OCI-LY7 (cell line): Measurements from ENCODE around the gene FFAR2. TPM values are rescaled to one million over a fixed set of nuclear protein-coding genes. Genes with fewer than 3 reads are reported as not detected.

Source experiments
- BruUV-seq: library from RNA; stranded (reverse); fragments of 400-500 nt; replicated peaks from 2 replicates; lab custom pipeline; 2021; lab: Mats Ljungman, UMichigan
- CTCF ChIA-PET: fragments of 300-600 bp; sonication (Branson Sonifier 250); formaldehyde crosslinking; loops from one replicate; lab custom pipeline; 2022; ENCODE audit warnings: antibody characterized with exemption; ENCODE audit not compliant: unreplicated experiment; lab: Charles Lee
- POLR2A ChIA-PET: fragments of 300-600 bp; sonication (Branson Sonifier 250); formaldehyde crosslinking; loops from one replicate; lab custom pipeline; 2022; ENCODE audit warnings: antibody characterized with exemption; lab: Charles Lee
- DNase-seq: peaks from one replicate; pipeline ENCODE4 v3.0.0-alpha.2; 2015; ENCODE audit warnings: low spot score
- H2AFZ ChIP-seq: fragments of 200-600 bp; sonication (generic), shearing (Covaris generic); 2 replicates; pipeline ENCODE4 v1.6.1; 2014; ENCODE audit warnings: mild to moderate bottlenecking, antibody characterized with exemption, low read length, moderate library complexity
- H3K27ac ChIP-seq: fragments of 200-600 bp; sonication (generic); 2 replicates; pipeline ENCODE4 v1.5.1; 2014; ENCODE audit warnings: mixed run types, low read depth, mild to moderate bottlenecking, moderate library complexity, low read length, inconsistent platforms; ENCODE audit not compliant: poor library complexity, severe bottlenecking
- H3K36me3 ChIP-seq: fragments of 200-600 bp; sonication (generic); 2 replicates; pipeline ENCODE4 v1.6.1; 2014; ENCODE audit warnings: mild to moderate bottlenecking, antibody characterized with exemption, low read length, moderate library complexity, mixed read lengths; ENCODE audit not compliant: insufficient read depth
- H3K4me1 ChIP-seq: fragments of 200-600 bp; sonication (generic); 2 replicates; pipeline ENCODE4 v1.5.1; 2014; ENCODE audit warnings: mild to moderate bottlenecking, low read length; ENCODE audit not compliant: insufficient read depth, poor library complexity, severe bottlenecking
- H3K4me2 ChIP-seq: fragments of 200-600 bp; sonication (generic); 2 replicates; pipeline ENCODE4 v1.6.1; 2014; ENCODE audit warnings: mild to moderate bottlenecking, low read length
- H3K4me3 ChIP-seq: fragments of 200-600 bp; sonication (generic); 2 replicates; pipeline ENCODE4 v1.5.1; 2014; ENCODE audit warnings: mild to moderate bottlenecking, low read depth, low read length; ENCODE audit not compliant: poor library complexity, severe bottlenecking
- H3K79me2 ChIP-seq: fragments of 200-600 bp; sonication (generic); 2 replicates; pipeline ENCODE4 v1.6.1; 2016; ENCODE audit warnings: low read depth, mild to moderate bottlenecking, low read length, moderate library complexity, mixed read lengths; ENCODE audit not compliant: insufficient read depth
- H3K9me2 ChIP-seq: fragments of 200-600 bp; sonication (generic); 2 replicates; pipeline ENCODE4 v1.6.1; 2016; ENCODE audit warnings: mild to moderate bottlenecking, low read length, mixed read lengths; ENCODE audit not compliant: insufficient read depth
- H3K9me3 ChIP-seq: fragments of 200-600 bp; sonication (generic); 2 replicates; pipeline ENCODE4 v1.6.1; 2014; ENCODE audit warnings: mild to moderate bottlenecking, mixed run types, low read length, mixed read lengths
- H4K20me1 ChIP-seq: fragments of 200-600 bp; sonication (generic); 2 replicates; pipeline ENCODE4 v1.6.1; 2014; ENCODE audit warnings: mild to moderate bottlenecking, antibody characterized with exemption, low read length, moderate library complexity, mixed read lengths; ENCODE audit not compliant: insufficient read depth
- CTCF ChIP-seq: fragments of 200-600 bp; sonication (generic); conservative IDR thresholded peaks from 2 replicates; pipeline ENCODE4 v1.5.1; 2014; ENCODE audit warnings: mild to moderate bottlenecking, antibody characterized with exemption, low read length, moderate library complexity, mixed read lengths
- EZH2phosphoT487 ChIP-seq: fragments of 200-600 bp; sonication (generic); IDR thresholded peaks from 2 replicates; pipeline ENCODE4 v1.6.1; 2018; ENCODE audit warnings: low read depth, borderline replicate concordance, mild to moderate bottlenecking, mixed run types, antibody characterized with exemption, low read length, moderate library complexity, mixed read lengths
- intact Hi-C: fragments of 100-400 bp; cut with micrococcal nuclease; formaldehyde crosslinking; loops from one replicate; pipeline ENCODE4 v1.10.0; 2022; ENCODE audit not compliant: unreplicated experiment
- total RNA-seq, 2 experiments: library from RNA; depleted of rRNA in 1 of 2; stranded (reverse); fragments of >200 nt in 1 of 2; shearing (Covaris generic) in 1 of 2; gene quantifications; 2 replicates each; pipeline ENCODE4 v1.2.3, GENCODE V29; 2014 to 2022

Gene FFAR2
- total RNA-seq, 2 experiments from 2014 or later: not detected

GRCh38 chr19:35445826-35446593 is 2.0 kb upstream of the FFAR2 start:
- Histone ChIP-seq H3K9me3 (no peaks in the 10 kb centered on the region), H3K27ac (no peak overlapping the region), H3K9me2 (no peaks in the 10 kb centered on the region), H2AFZ (no peak overlapping the region), H3K4me2 (no peak overlapping the region), H3K79me2 (no peaks in the 10 kb centered on the region), H4K20me1 (no peaks in the 10 kb centered on the region), H3K36me3 (no peaks in the 10 kb centered on the region), H3K4me1 (peaks cover 10% of the 10 kb centered on the region), H3K4me3 (no peak overlapping the region)
- no peak for DNase-seq
- intact Hi-C loops: no loop called here
- CTCF ChIA-PET: no interaction called here
- TF ChIP-seq CTCF: no peak
- no peak for TF ChIP-seq EZH2phosphoT487
- POLR2A ChIA-PET: no interaction called here
- BruUV-seq: no TSS peak

- no peaks in the 10 kb centered on the region for H3K9me3 ChIP-seq
- no peaks in the 10 kb centered on the region for H3K36me3 ChIP-seq
- H3K4me1 ChIP-seq: no peaks in the 10 kb centered on the region
- no peaks in the 10 kb centered on the region for H4K20me1 ChIP-seq
- no peak overlapping the region for H3K27ac ChIP-seq
- POLR2A ChIA-PET: no interaction called here
- BruUV-seq: no TSS peak
- TF ChIP-seq EZH2phosphoT487 (no peak), CTCF (no peak)
- no peaks in the 10 kb centered on the region for H3K9me2 ChIP-seq
- no peak for DNase-seq
- no peaks in the 10 kb centered on the region for H3K79me2 ChIP-seq
- no peak overlapping the region for H3K4me2 ChIP-seq
- H2AFZ ChIP-seq: no peak overlapping the region
- CTCF ChIA-PET: no interaction called here
- intact Hi-C loops: no loop called here
- no peak overlapping the region for H3K4me3 ChIP-seq
Observed at GRCh38 chr19:35449359-35450043, 1.4 kb downstream of the FFAR2 start.
